ENCODE measurements around the gene BCAS2.

The BCAS2 gene

DNA sequence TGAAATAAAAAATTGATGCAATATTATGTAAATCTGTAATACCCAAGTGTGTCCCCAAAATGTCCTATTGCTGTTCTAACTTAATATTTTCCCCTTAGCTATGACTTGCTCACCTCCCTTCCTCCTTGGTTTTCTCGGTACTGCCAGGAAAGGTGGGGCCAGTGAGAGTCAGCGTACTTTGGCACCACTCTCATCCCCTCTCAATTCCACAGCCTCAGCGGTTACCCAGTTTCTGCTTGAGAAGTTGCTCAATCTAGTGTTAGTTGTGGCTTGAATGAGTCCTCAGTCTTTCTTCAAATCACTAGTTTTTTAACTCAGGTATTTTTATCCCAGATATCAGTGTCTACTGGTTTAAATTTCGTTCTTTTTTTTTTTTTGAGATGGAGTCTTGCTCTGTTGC lies 32.3 kb downstream of the BCAS2 start:
- no peak overlapping the region for H3K4me3 ChIP-seq (ENCODE audit: low read depth, low read length)

DNA sequence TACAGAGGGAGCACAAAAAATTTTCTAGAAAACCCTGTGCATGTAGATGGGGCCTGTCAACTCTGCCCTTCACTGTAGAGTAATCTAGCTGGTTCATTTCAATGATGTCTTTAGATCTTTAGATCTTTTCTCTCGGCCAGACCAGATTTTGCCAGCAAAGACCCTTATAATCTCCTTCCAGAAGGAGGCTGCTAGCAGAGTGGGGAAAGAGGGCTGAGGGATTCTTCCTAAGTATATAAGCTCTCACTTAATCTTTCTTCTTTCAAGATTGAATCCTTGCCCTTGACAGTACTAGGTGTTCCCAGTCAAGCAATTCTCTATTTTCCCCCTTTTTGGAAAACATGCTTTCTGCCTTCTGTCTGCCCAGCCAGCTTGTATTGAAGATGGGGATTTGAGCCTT lies 34.3 kb downstream of the BCAS2 start:
- no peak overlapping the region for H3K4me3 ChIP-seq (ENCODE audit: low read depth, low read length)
- no peak for DNase-seq (ENCODE audit: low read depth)
- TF ChIP-seq, protein P1, sequence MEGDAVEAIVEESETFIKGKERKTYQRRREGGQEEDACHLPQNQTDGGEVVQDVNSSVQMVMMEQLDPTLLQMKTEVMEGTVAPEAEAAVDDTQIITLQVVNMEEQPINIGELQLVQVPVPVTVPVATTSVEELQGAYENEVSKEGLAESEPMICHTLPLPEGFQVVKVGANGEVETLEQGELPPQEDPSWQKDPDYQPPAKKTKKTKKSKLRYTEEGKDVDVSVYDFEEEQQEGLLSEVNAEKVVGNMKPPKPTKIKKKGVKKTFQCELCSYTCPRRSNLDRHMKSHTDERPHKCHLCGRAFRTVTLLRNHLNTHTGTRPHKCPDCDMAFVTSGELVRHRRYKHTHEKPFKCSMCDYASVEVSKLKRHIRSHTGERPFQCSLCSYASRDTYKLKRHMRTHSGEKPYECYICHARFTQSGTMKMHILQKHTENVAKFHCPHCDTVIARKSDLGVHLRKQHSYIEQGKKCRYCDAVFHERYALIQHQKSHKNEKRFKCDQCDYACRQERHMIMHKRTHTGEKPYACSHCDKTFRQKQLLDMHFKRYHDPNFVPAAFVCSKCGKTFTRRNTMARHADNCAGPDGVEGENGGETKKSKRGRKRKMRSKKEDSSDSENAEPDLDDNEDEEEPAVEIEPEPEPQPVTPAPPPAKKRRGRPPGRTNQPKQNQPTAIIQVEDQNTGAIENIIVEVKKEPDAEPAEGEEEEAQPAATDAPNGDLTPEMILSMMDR (IDR thresholded peaks at IDR 0.05; ENCODE audit: low read depth, low read length): no peak
- TF ChIP-seq, protein P2, sequence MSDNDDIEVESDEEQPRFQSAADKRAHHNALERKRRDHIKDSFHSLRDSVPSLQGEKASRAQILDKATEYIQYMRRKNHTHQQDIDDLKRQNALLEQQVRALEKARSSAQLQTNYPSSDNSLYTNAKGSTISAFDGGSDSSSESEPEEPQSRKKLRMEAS (IDR thresholded peaks at IDR 0.05; ENCODE audit: low read depth, low read length): no peak
- TF ChIP-seq MYC (IDR thresholded peaks at IDR 0.05; ENCODE audit: low read depth, low read length): no peak
- no peak for TF ChIP-seq POLR2A (IDR thresholded peaks at IDR 0.05; ENCODE audit: extremely low read depth, insufficient read length)

More for the DNA sequence above, 32.3 kb downstream of the BCAS2 start:
- DNase-seq (ENCODE audit: low read depth): no peak
- TF ChIP-seq, protein P2 (IDR thresholded peaks at IDR 0.05; ENCODE audit: low read depth, low read length): no peak
- TF ChIP-seq POLR2A (IDR thresholded peaks at IDR 0.05; ENCODE audit: extremely low read depth, insufficient read length) (no peak), MYC (IDR thresholded peaks at IDR 0.05; ENCODE audit: low read depth, low read length) (no peak)
- TF ChIP-seq, protein P1 (IDR thresholded peaks at IDR 0.05; ENCODE audit: low read depth, low read length): no peak

DNA sequence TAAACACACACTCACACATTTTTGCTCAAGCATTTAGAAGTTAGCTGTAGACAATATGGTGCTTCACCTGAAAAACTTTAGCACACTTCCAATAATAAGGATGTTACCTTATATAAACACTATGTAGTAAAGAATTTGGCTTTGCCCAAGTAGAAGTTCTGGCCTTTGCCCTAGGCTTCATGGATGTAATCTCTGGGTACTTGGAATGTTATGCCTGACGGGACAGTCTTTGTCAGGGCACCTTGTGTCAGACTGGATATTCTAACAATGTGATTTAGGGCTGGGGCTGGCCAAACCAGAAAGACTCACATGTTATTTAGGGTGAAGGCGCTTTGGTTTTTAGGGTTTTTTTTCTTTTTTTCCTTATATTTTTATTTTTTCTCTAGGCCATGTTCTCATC lies 35.6 kb downstream of the BCAS2 start:
- no peak for DNase-seq (ENCODE audit: low read depth)
- no peak overlapping the region for H3K4me3 ChIP-seq (ENCODE audit: low read depth, low read length)
- TF ChIP-seq, protein P2 (IDR thresholded peaks at IDR 0.05; ENCODE audit: low read depth, low read length): no peak
- no peak for TF ChIP-seq MYC (IDR thresholded peaks at IDR 0.05; ENCODE audit: low read depth, low read length)
- TF ChIP-seq, protein P1 (IDR thresholded peaks at IDR 0.05; ENCODE audit: low read depth, low read length): no peak
- TF ChIP-seq POLR2A (IDR thresholded peaks at IDR 0.05; ENCODE audit: extremely low read depth, insufficient read length): no peak

DNA sequence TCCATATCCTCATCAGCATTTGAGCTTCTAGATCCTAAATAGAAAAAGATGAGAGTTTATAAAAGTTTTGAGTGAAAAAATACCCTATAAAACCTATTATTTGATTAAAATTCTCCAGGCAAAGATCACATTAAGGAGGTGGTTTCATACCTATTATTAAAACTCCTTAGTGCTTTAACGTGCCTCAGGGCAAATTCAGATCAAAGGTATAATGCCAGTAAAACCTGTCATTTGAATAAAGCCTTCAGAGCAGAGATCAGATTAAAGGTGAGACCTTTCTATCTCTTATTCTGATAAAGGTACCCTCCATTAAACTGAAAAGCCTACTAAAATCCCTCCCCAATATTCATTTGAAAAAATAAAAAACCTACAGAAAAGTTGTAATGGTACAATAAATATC lies 36.1 kb downstream of the BCAS2 start:
- TF ChIP-seq POLR2A (IDR thresholded peaks at IDR 0.05; ENCODE audit: extremely low read depth, insufficient read length) (no peak), MYC (IDR thresholded peaks at IDR 0.05; ENCODE audit: low read depth, low read length) (no peak)
- TF ChIP-seq, protein P1 (IDR thresholded peaks at IDR 0.05; ENCODE audit: low read depth, low read length): no peak
- no peak for DNase-seq (ENCODE audit: low read depth)
- H3K4me3 ChIP-seq (ENCODE audit: low read depth, low read length): no peak overlapping the region

DNA sequence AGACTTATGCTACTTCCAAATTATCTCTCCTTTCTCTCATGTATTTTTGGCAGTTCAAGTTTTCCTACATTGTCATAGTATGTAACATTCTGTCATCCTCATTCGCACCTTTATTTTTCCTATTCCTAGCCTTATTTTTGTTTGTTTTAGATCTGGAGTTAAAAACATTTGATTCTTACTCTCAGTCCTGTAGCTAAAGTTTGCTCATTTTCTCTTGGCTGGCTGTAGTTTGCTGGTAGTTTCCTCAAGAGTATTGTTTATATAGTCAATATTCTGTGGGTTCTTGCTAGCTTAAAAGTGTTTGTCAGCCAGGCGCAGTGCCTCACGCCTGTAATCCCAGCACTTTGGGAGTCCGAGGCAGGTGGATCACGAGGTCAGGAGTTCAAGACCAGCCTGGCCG lies 40.6 kb downstream of the BCAS2 start:
- TF ChIP-seq, protein P1 (IDR thresholded peaks at IDR 0.05; ENCODE audit: low read depth, low read length): no peak
- no peak for TF ChIP-seq POLR2A (IDR thresholded peaks at IDR 0.05; ENCODE audit: extremely low read depth, insufficient read length)
- TF ChIP-seq, protein P2 (IDR thresholded peaks at IDR 0.05; ENCODE audit: low read depth, low read length): no peak
- TF ChIP-seq MYC (IDR thresholded peaks at IDR 0.05; ENCODE audit: low read depth, low read length): no peak
- no peak for DNase-seq (ENCODE audit: low read depth)
- H3K4me3 ChIP-seq (ENCODE audit: low read depth, low read length): no peak overlapping the region

DNA sequence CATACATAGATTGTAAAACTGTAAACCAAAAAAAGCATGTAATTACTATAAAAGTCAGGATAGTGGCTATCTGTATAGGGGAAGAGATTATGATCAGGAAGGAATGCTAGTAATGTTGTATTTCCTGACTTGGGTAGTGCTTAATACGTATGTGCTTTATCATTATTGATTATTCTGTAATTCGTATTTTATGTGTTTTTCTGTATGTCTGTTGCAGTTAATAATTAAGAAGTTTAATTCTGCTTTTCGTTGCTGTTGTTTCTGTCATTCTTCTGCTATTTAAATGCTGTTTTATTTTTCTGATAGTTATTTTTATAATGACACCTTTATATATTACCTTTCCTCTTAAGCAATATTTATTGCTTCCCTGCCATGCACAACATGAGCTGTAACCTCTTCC lies 41.1 kb downstream of the BCAS2 start:
- TF ChIP-seq MYC (IDR thresholded peaks at IDR 0.05; ENCODE audit: low read depth, low read length) (no peak), POLR2A (IDR thresholded peaks at IDR 0.05; ENCODE audit: extremely low read depth, insufficient read length) (no peak)
- TF ChIP-seq, protein P2 (IDR thresholded peaks at IDR 0.05; ENCODE audit: low read depth, low read length): no peak
- TF ChIP-seq, protein P1 (IDR thresholded peaks at IDR 0.05; ENCODE audit: low read depth, low read length): no peak
- H3K4me3 ChIP-seq (ENCODE audit: low read depth, low read length): no peak overlapping the region
- no peak for DNase-seq (ENCODE audit: low read depth)

Measured in NB4 (cell line).